Neural progenitor cell (in vitro differentiated cells): Measurements from ENCODE around the gene NPC2.

ENCODE experiments used
- EZH2 ChIP-seq: fragments of 200-600 bp; sonication (generic); IDR thresholded peaks from 2 replicates; pipeline ENCODE4 v1.6.1; 2017; ENCODE audit warnings: antibody characterized with exemption, mild to moderate bottlenecking, moderate library complexity
- EZH2phosphoT487 ChIP-seq: fragments of 200-600 bp; sonication (generic); IDR thresholded peaks from 2 replicates; pipeline ENCODE4 v1.6.1; 2017; ENCODE audit warnings: antibody characterized with exemption
- TF ChIP-seq, protein P1 (sequence below): fragments of 200-600 bp; sonication (generic); IDR thresholded peaks from 2 replicates; pipeline ENCODE4 v1.5.1; 2017; ENCODE audit warnings: antibody characterized with exemption, mild to moderate bottlenecking

DNA sequence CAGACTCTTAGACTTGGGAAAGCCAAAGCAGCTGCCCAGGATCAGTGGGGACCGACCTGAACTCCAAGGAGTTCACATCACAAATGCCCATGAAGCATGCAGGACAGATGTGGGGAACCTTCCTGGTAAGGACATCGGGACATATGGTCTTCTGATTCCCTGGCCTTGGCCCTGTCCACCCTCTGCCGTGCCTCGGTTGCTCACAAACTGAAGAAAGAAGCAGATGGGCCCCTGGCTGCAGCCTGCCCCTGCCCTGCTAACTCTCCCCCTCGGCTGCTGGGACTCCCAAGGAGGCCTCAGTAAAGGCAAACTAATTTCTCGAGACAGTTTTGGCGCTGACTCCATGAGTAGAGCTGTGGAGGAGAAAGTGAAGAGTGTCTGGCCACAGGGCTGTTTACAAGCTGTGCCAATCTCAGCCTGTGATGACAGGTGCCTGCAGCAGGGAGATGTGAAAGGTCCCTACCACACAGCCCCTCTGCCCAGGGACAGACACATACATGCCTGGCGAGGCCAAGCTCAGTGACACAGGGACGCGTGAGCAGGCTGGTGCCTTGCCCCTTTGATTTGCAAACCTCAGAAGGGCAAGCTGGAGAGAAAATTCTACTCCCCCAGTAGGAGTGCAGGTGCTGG is 49.1 kb upstream of the NPC2 start:
- TF ChIP-seq, protein P1, sequence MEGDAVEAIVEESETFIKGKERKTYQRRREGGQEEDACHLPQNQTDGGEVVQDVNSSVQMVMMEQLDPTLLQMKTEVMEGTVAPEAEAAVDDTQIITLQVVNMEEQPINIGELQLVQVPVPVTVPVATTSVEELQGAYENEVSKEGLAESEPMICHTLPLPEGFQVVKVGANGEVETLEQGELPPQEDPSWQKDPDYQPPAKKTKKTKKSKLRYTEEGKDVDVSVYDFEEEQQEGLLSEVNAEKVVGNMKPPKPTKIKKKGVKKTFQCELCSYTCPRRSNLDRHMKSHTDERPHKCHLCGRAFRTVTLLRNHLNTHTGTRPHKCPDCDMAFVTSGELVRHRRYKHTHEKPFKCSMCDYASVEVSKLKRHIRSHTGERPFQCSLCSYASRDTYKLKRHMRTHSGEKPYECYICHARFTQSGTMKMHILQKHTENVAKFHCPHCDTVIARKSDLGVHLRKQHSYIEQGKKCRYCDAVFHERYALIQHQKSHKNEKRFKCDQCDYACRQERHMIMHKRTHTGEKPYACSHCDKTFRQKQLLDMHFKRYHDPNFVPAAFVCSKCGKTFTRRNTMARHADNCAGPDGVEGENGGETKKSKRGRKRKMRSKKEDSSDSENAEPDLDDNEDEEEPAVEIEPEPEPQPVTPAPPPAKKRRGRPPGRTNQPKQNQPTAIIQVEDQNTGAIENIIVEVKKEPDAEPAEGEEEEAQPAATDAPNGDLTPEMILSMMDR = no peak
- no peak for TF ChIP-seq EZH2
- TF ChIP-seq EZH2phosphoT487 = no peak
